PFSK-1 (cell line): ENCODE data around the gene PLEKHH3.

Source experiments
- POLR2AphosphoS5 ChIP-seq: IDR thresholded peaks from 2 replicates; pipeline ENCODE4 v1.6.1; 2012; ENCODE audit warnings: low read depth, mild to moderate bottlenecking, control low read depth, low read length, moderate library complexity
- REST ChIP-seq, 2 experiments: IDR thresholded peaks; 2 replicates each; pipeline versions ENCODE4 v1.6.1 to v1.8.0; 2011 to 2012; ENCODE audit warnings: low read depth in 2 of 2, low read length in 2 of 2, control low read depth in 1 of 2, inconsistent platforms in 1 of 2, mild to moderate bottlenecking in 1 of 2, moderate library complexity in 1 of 2; ENCODE audit not compliant: insufficient read depth in 1 of 2
- TAF1 ChIP-seq: IDR thresholded peaks from 2 replicates; pipeline ENCODE4 v1.6.1; 2012; ENCODE audit warnings: low read length, control low read depth, borderline replicate concordance; ENCODE audit not compliant: insufficient read depth

- TF ChIP-seq TAF1 (no peak), POLR2AphosphoS5 (no peak), REST (IDR thresholded peaks at IDR 0.05; ENCODE audit: insufficient read depth in 1 of 2, low read depth in 2 of 2, low read length in 2 of 2) (no peak)
Observed at GRCh38 chr17:42660692-42661345, 16.0 kb downstream of the PLEKHH3 start.
